K562 (cell line): ENCODE measurements around the gene CCNL2. TPM values are rescaled to one million over a fixed set of nuclear protein-coding genes. Genes with fewer than 3 reads are reported as not detected.

ENCODE experiments used
- HDAC1 ChIP-seq, 2 experiments: fragments of 450-650 bp; IDR thresholded peaks; 2 replicates each; pipeline ENCODE4 v1.6.1; 2016 to 2017; ENCODE audit warnings: inconsistent platforms in 1 of 2, mild to moderate bottlenecking in 1 of 2, moderate library complexity in 1 of 2
- HNRNPK ChIP-seq: fragments of 200-400 bp; formaldehyde crosslinking; IDR thresholded peaks from one replicate; pipeline ENCODE4 v1.6.1; 2018; ENCODE audit warnings: mild to moderate bottlenecking, low read depth, low read length; ENCODE audit not compliant: poor library complexity, severe bottlenecking
- KDM1A ChIP-seq, 2 experiments: fragments of 450-650 bp; IDR thresholded peaks; 2 replicates each; pipeline ENCODE4 v1.6.1; 2016; ENCODE audit warnings: mild to moderate bottlenecking in 2 of 2
- MEF2A ChIP-seq: IDR thresholded peaks from 2 replicates; pipeline ENCODE4 v1.6.1; 2011; ENCODE audit warnings: low read depth, mild to moderate bottlenecking, low read length, moderate library complexity; ENCODE audit not compliant: control insufficient read depth
- NONO ChIP-seq, 2 experiments: fragments of 200-400 bp in 1 of 2; fragments of 450-650 bp in 1 of 2; formaldehyde crosslinking in 1 of 2; IDR thresholded peaks; 2 replicates each; pipeline ENCODE4 v1.6.1; 2017; ENCODE audit warnings: low read depth in 2 of 2, mild to moderate bottlenecking in 2 of 2, moderate library complexity in 2 of 2, low read length in 1 of 2
- RAD51 ChIP-seq: fragments of 450-650 bp; IDR thresholded peaks from 2 replicates; pipeline ENCODE4 v1.7.1; 2016; ENCODE audit warnings: low read depth, mild to moderate bottlenecking, borderline replicate concordance
- STAG1 ChIP-seq: sonication (generic); formaldehyde crosslinking; IDR thresholded peaks from 2 replicates; pipeline ENCODE4 v1.5.0; 2020; ENCODE audit warnings: missing genetic modification reagents, borderline replicate concordance
- THRAP3 ChIP-seq: fragments of 450-650 bp; IDR thresholded peaks from 2 replicates; pipeline ENCODE4 v1.6.1; 2016; ENCODE audit warnings: mild to moderate bottlenecking, inconsistent platforms, borderline replicate concordance
- TSC22D4 ChIP-seq: fragments of 450-650 bp; IDR thresholded peaks from 2 replicates; pipeline ENCODE4 v1.6.1; 2016; ENCODE audit warnings: missing genetic modification characterization, missing biosample characterization, control low read depth
- ZNF12 ChIP-seq: sonication (generic); formaldehyde crosslinking; IDR thresholded peaks from 2 replicates; pipeline ENCODE4 v1.4.0; 2020; ENCODE audit warnings: mild to moderate bottlenecking, missing genetic modification reagents
- ZNF124 ChIP-seq: sonication (generic); formaldehyde crosslinking; IDR thresholded peaks from 2 replicates; pipeline ENCODE4 v1.8.1; 2022; ENCODE audit warnings: missing genetic modification reagents
- ZNF175 ChIP-seq: fragments of 200-800 bp; sonication (Bioruptor generic); IDR thresholded peaks from 2 replicates; pipeline ENCODE4 v1.6.1; 2016; ENCODE audit warnings: low read depth, mild to moderate bottlenecking, missing genetic modification characterization, missing compliant biosample characterization
- ZNF764 ChIP-seq: fragments of 250-450 bp; sonication (Bioruptor Pico); IDR thresholded peaks from 2 replicates; pipeline ENCODE4 v1.4.0; 2020; ENCODE audit warnings: low read depth, mild to moderate bottlenecking, moderate library complexity
- polyA plus RNA-seq, 8 experiments: library from polyadenylated mRNA; depleted of rRNA in 4 of 8; stranded (reverse) in 5 of 8; unstranded in 3 of 8; fragments of >200 nt; fragmentation: Nextera tagmentation in 2 of 8; fragmentation: Illumina TruSeq in 1 of 8; extraction: Ambion mirVana in 2 of 8; extraction: Trizol in 1 of 8; gene quantifications; 2 replicates each; pipeline versions ENCODE4 v1.2.1 to v1.2.3, GENCODE V29; 2011 to 2014; ENCODE audit warnings: inconsistent platforms in 1 of 8, missing spikeins in 1 of 8
- total RNA-seq, 7 experiments: library from RNA; depleted of rRNA in 6 of 7; stranded (reverse); fragments of >200 nt in 6 of 7; fragmentation: Illumina TruSeq in 2 of 7; extraction: Trizol in 2 of 7; gene quantifications; 2 replicates each; pipeline versions ENCODE4 v1.2.1 to v1.2.3, GENCODE V29; 2011 to 2021; ENCODE audit warnings: low replicate concordance in 1 of 7
- TF ChIP-seq, protein P1 (sequence below), 2 experiments: fragments of 150-350 bp in 1 of 2; IDR thresholded peaks; 2 replicates each; pipeline ENCODE4 v1.6.1; 2012 to 2016; ENCODE audit warnings: low read depth in 2 of 2, low read length in 2 of 2, mild to moderate bottlenecking in 1 of 2, moderate library complexity in 1 of 2
- TF ChIP-seq, protein P2 (sequence below): fragments of 450-650 bp; IDR thresholded peaks from 2 replicates; pipeline ENCODE4 v1.6.1; 2016; ENCODE audit warnings: missing biosample characterization, missing genetic modification characterization
- TF ChIP-seq, protein P3 (sequence below): sonication (generic); formaldehyde crosslinking; IDR thresholded peaks from 2 replicates; pipeline ENCODE4 v1.8.1; 2023; ENCODE audit warnings: mild to moderate bottlenecking, missing genetic modification reagents
- TF ChIP-seq, protein P4 (sequence below): sonication (generic); formaldehyde crosslinking; IDR thresholded peaks from 2 replicates; pipeline ENCODE4 v1.8.0; 2022; ENCODE audit warnings: mild to moderate bottlenecking, low read depth, missing genetic modification reagents
- TF ChIP-seq, protein P5 (sequence below): fragments of 450-650 bp; formaldehyde crosslinking; conservative IDR thresholded peaks from 2 replicates; pipeline ENCODE4 v1.4.0; 2022; ENCODE audit warnings: mild to moderate bottlenecking, missing genetic modification characterization

CCNL2 gene
- total and polyA plus RNA-seq, 9 of the 15 experiments (the other 6 are each of a cell fraction or from before 2014, with no cell fraction given) = 2.8 to 287 (median 94.5) TPM

DNA sequence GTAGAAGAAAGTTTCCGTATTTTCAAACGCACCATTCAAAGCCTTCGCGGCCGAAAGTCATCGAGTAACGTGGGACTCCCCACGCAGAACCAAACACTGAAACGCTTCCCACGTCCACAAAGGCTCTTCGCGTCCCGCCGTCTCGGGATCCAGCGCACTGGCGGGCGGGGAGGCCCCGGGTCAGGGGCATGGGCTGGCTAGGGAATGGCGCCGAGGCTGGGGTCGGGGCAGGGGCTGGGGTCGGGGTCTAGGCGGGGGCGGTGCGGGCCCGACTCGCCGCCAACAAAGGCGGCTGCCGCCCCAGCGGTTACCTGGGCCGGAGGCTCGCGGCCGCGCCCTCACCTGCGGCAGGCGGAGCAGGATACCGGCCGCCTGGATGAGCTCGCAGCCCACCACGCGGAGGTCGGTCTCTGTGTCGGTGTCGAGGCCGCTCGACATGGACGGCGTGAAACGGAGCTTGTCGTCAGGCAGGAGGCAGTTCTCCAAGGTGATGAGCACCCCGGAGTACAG lies 403 bp downstream of the CCNL2 start (continued):
- TF ChIP-seq, protein P1, sequence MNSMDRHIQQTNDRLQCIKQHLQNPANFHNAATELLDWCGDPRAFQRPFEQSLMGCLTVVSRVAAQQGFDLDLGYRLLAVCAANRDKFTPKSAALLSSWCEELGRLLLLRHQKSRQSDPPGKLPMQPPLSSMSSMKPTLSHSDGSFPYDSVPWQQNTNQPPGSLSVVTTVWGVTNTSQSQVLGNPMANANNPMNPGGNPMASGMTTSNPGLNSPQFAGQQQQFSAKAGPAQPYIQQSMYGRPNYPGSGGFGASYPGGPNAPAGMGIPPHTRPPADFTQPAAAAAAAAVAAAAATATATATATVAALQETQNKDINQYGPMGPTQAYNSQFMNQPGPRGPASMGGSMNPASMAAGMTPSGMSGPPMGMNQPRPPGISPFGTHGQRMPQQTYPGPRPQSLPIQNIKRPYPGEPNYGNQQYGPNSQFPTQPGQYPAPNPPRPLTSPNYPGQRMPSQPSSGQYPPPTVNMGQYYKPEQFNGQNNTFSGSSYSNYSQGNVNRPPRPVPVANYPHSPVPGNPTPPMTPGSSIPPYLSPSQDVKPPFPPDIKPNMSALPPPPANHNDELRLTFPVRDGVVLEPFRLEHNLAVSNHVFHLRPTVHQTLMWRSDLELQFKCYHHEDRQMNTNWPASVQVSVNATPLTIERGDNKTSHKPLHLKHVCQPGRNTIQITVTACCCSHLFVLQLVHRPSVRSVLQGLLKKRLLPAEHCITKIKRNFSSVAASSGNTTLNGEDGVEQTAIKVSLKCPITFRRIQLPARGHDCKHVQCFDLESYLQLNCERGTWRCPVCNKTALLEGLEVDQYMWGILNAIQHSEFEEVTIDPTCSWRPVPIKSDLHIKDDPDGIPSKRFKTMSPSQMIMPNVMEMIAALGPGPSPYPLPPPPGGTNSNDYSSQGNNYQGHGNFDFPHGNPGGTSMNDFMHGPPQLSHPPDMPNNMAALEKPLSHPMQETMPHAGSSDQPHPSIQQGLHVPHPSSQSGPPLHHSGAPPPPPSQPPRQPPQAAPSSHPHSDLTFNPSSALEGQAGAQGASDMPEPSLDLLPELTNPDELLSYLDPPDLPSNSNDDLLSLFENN (IDR thresholded peaks at IDR 0.05; ENCODE audit: low read depth in 2 of 2, low read length in 2 of 2) = no peak
- TF ChIP-seq, protein P2, sequence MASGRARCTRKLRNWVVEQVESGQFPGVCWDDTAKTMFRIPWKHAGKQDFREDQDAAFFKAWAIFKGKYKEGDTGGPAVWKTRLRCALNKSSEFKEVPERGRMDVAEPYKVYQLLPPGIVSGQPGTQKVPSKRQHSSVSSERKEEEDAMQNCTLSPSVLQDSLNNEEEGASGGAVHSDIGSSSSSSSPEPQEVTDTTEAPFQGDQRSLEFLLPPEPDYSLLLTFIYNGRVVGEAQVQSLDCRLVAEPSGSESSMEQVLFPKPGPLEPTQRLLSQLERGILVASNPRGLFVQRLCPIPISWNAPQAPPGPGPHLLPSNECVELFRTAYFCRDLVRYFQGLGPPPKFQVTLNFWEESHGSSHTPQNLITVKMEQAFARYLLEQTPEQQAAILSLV (tag) = no peak
- TF ChIP-seq ZNF764 (CRISPR knock-in tag) = no peak; the same call in 1 of the 2 replicates
- TF ChIP-seq KDM1A (IDR thresholded peaks at IDR 0.05) = no peak
- TF ChIP-seq, protein P3, sequence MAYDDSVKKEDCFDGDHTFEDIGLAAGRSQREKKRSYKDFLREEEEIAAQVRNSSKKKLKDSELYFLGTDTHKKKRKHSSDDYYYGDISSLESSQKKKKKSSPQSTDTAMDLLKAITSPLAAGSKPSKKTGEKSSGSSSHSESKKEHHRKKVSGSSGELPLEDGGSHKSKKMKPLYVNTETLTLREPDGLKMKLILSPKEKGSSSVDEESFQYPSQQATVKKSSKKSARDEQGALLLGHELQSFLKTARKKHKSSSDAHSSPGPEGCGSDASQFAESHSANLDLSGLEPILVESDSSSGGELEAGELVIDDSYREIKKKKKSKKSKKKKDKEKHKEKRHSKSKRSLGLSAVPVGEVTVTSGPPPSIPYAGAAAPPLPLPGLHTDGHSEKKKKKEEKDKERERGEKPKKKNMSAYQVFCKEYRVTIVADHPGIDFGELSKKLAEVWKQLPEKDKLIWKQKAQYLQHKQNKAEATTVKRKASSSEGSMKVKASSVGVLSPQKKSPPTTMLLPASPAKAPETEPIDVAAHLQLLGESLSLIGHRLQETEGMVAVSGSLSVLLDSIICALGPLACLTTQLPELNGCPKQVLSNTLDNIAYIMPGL (CRISPR knock-in tag) = no peak
- TF ChIP-seq HNRNPK = no peak
- TF ChIP-seq TSC22D4 (tag) = no peak
- TF ChIP-seq RAD51 = no peak
- no peak for TF ChIP-seq MEF2A
- no peak for TF ChIP-seq THRAP3
- TF ChIP-seq HDAC1 (IDR thresholded peaks at IDR 0.05) = no peak
- TF ChIP-seq, protein P4, sequence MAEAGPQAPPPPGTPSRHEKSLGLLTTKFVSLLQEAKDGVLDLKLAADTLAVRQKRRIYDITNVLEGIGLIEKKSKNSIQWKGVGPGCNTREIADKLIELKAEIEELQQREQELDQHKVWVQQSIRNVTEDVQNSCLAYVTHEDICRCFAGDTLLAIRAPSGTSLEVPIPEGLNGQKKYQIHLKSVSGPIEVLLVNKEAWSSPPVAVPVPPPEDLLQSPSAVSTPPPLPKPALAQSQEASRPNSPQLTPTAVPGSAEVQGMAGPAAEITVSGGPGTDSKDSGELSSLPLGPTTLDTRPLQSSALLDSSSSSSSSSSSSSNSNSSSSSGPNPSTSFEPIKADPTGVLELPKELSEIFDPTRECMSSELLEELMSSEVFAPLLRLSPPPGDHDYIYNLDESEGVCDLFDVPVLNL (CRISPR knock-in tag) = 0 out of 2 replicates have a peak, but pooled peaks have one; percentile 27
- TF ChIP-seq, protein P5, sequence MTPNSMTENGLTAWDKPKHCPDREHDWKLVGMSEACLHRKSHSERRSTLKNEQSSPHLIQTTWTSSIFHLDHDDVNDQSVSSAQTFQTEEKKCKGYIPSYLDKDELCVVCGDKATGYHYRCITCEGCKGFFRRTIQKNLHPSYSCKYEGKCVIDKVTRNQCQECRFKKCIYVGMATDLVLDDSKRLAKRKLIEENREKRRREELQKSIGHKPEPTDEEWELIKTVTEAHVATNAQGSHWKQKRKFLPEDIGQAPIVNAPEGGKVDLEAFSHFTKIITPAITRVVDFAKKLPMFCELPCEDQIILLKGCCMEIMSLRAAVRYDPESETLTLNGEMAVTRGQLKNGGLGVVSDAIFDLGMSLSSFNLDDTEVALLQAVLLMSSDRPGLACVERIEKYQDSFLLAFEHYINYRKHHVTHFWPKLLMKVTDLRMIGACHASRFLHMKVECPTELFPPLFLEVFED (CRISPR knock-in tag) = no peak
- no peak for TF ChIP-seq ZNF12 (CRISPR knock-in tag)
- no peak for TF ChIP-seq ZNF124
- TF ChIP-seq NONO (IDR thresholded peaks at IDR 0.05; ENCODE audit: low read depth in 2 of 2, low read length in 1 of 2) = no peak
- TF ChIP-seq STAG1 (CRISPR knock-in tag) = no peak; the same call in 1 of the 2 replicates
- no peak for TF ChIP-seq ZNF175 (CRISPR knock-in tag)
